Frontal cortex (tissue), 4 donors: ENCODE results near the gene CDH1. TPM values are rescaled to one million over a fixed set of nuclear protein-coding genes. Genes with fewer than 3 reads are reported as not detected.
A peak's percentile ranks its signal among the peaks of the same experiment; 100 is the strongest.
"Not testable (repeated sequence)": the region's sequence is repeated elsewhere in the genome, so short reads cannot be mapped to it uniquely, and the experiment has no call there.

ENCODE experiments used
- DNase-seq, 2 donors: peaks; one replicate each; pipeline ENCODE4 v3.0.0; 2012; ENCODE audit warnings: low spot score in 2 of 2
- FAIRE-seq: peaks from 2 replicates; lab custom pipeline; 2012; peaks lifted over from hg19 to GRCh38; lab: Jason Lieb, UNC
- total RNA-seq: library from RNA; depleted of rRNA; stranded (reverse); fragments of >200 nt; gene quantifications from one replicate; pipeline ENCODE4 v1.2.3, GENCODE V29; 2014
- donor health status: control.
- donor health status: control.
- donor health status: control.

Gene CDH1
- total RNA-seq, 1 donor from 2014 or later = 1.6 TPM

GRCh38 chr16:68784226-68784625 lies 47.1 kb downstream of the CDH1 start:
- no peak for FAIRE-seq
- DNase-seq = no peak

GRCh38 chr16:68784721-68785120 lies 47.6 kb downstream of the CDH1 start:
- no peak for FAIRE-seq
- no peak for DNase-seq

GRCh38 chr16:68785715-68786114 lies 48.6 kb downstream of the CDH1 start:
- FAIRE-seq (no peak), DNase-seq (no peak)

GRCh38 chr16:68786685-68787418 lies 49.8 kb downstream of the CDH1 start:
- peak; percentile 34 to 42 for DNase-seq
- peak; percentile 31 for FAIRE-seq

GRCh38 chr16:68787419-68787807 lies 50.3 kb downstream of the CDH1 start:
- DNase-seq, FAIRE-seq: not testable (repeated sequence)

- DNase-seq (no peak), FAIRE-seq (no peak)
Measured at GRCh38 chr16:68790130-68790761, 53.2 kb downstream of the CDH1 start.

- FAIRE-seq (no peak), DNase-seq (no peak)
Measured at GRCh38 chr16:68790944-68791343, 53.9 kb downstream of the CDH1 start.

GRCh38 chr16:68792465-68793324 lies 55.6 kb downstream of the CDH1 start:
- DNase-seq (no peak), FAIRE-seq (no peak)

GRCh38 chr16:68793401-68793857 lies 56.3 kb downstream of the CDH1 start:
- no peak for FAIRE-seq
- DNase-seq = no peak

GRCh38 chr16:68798398-68798797 lies 61.3 kb downstream of the CDH1 start:
- no peak for DNase-seq
- no peak for FAIRE-seq

- FAIRE-seq (no peak), DNase-seq (peak; percentile 22 to 50)
Measured at GRCh38 chr16:68800257-68800875, 63.3 kb downstream of the CDH1 start.

- FAIRE-seq = no peak
- DNase-seq = no peak
Measured at GRCh38 chr16:68802190-68802589, 65.1 kb downstream of the CDH1 start.

- FAIRE-seq (no peak), DNase-seq (no peak)
Measured at GRCh38 chr16:68806422-68806821, 69.3 kb downstream of the CDH1 start.

- DNase-seq (no peak), FAIRE-seq (no peak)
Measured at GRCh38 chr16:68806981-68807380, 69.9 kb downstream of the CDH1 start.

- DNase-seq (no peak), FAIRE-seq (no peak)
Measured at GRCh38 chr16:68814516-68814915, 77.4 kb downstream of the CDH1 start.

GRCh38 chr16:68823401-68824135 lies 86.5 kb downstream of the CDH1 start:
- FAIRE-seq (no peak), DNase-seq (no peak)

- FAIRE-seq = no peak
- DNase-seq = no peak
Measured at GRCh38 chr16:68825427-68825826, 88.3 kb downstream of the CDH1 start.

GRCh38 chr16:68826652-68827051 lies 89.6 kb downstream of the CDH1 start:
- no peak for DNase-seq
- no peak for FAIRE-seq

- no peak for DNase-seq
- FAIRE-seq = no peak
Measured at GRCh38 chr16:68833251-68833650, 96.2 kb downstream of the CDH1 start.

- no peak for FAIRE-seq
Measured at GRCh38 chr16:68834550-68834949, 97.5 kb downstream of the CDH1 start.

More at GRCh38 chr16:68834550-68834949, 97.5 kb downstream of the CDH1 start:
- DNase-seq = no peak
